ENCODE data around the gene POTEC.
"Not testable (repeated sequence)": the region's sequence is repeated elsewhere in the genome, so short reads cannot be mapped to it uniquely, and the experiment has no call there.

Gene POTEC

DNA sequence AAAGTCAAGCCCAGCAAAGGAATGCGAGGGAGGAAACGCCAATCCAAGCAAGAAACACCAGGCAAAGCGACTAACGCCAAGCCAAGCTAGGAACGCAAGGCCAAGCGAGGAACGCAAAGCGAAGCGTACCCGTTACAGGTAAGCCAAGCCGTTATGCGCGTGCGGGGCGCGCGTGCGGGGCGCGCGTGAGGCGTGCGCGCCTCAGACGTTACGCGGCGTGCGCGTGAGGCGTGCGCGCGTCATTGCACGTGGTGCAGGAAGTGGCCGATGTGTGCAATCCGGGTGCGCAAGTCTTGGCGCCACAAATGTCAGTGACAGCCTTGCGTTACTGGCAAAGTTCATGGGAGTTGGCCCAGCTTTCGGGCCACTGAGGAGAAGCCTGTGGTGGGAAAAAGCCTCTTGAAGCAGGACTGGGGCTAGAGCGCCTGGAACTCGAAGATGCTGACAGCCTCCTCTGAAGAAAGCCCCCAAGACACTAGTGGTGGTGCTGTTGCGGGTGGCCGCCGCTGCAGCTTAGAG lies at the start of gene POTEC:
Gene POTEC (minus strand): TSS at position 155 of the 519 bp plus-strand sequence. CDS start 454 bp downstream, outside the sequence.
- DNase-seq (ENCODE audit: low read depth, low spot score); H3K9ac ChIP-seq (ENCODE audit: insufficient read length, low read depth); H3K27me3 ChIP-seq (ENCODE audit: insufficient read depth, insufficient read length); H3K4me3 ChIP-seq (ENCODE audit: insufficient read length, low read depth); H3K36me3 ChIP-seq (ENCODE audit: insufficient read depth, insufficient read length, low read length); H3K9me3 ChIP-seq (ENCODE audit: insufficient read depth, low read length); H3K4me1 ChIP-seq (ENCODE audit: insufficient read depth, insufficient read length): not testable (repeated sequence)

DNA sequence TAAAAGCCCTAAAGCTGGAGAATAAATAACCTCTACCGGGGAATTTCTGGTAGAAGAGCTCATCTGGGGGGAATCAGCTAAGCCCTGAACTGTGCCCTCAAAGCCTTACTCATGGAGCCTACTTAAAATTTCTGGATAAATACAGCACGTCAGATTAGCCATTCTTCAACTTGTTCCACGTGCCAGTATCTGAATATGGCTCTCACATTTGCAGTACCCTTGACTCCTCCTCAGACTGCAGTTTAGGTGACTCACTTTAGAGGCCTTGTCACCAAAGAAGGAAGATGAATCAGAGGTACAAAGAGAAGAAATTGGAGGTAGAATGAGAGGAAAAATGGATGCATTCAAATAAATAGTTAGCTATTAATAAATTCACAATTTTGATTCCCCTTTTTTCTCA lies 34.6 kb upstream of the POTEC start:
- Histone ChIP-seq H3K9ac (ENCODE audit: insufficient read length, low read depth) (no peak overlapping the region), H3K9me3 (ENCODE audit: insufficient read depth, low read length) (no peaks in the 10 kb centered on the region), H3K4me3 (ENCODE audit: insufficient read length, low read depth) (no peak overlapping the region), H3K27me3 (ENCODE audit: insufficient read depth, insufficient read length) (no peaks in the 10 kb centered on the region), H3K4me1 (ENCODE audit: insufficient read depth, insufficient read length) (no peaks in the 10 kb centered on the region), H3K36me3 (ENCODE audit: insufficient read depth, insufficient read length, low read length) (no peaks in the 10 kb centered on the region)
- no peak for DNase-seq (ENCODE audit: low read depth, low spot score)
- no peak for TF ChIP-seq SUZ12 (IDR thresholded peaks at IDR 0.05; ENCODE audit: extremely low read depth, insufficient read depth, insufficient read length)

DNA sequence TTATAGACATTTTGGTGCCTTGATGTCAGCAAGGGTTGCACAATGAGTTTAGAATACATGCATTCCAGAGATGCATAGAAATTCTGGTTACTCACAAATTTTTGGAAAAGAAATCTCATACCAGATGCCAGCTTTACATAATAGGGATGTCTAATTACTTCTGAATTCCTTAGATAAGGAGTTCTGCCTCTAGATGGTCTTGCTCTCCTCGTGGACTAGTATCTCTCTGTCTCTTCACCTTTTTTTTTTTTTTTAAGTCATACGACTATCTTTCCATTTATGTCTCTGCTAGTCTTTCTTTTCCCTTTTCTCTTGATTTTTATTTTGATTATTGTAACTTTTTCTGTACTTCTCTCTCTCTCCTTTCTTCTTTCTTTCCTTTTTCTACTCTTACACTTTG lies 16.1 kb upstream of the POTEC start:
- not testable (repeated sequence) for H3K9ac ChIP-seq (ENCODE audit: insufficient read length, low read depth); H3K9me3 ChIP-seq (ENCODE audit: insufficient read depth, low read length); H3K27me3 ChIP-seq (ENCODE audit: insufficient read depth, insufficient read length); H3K36me3 ChIP-seq (ENCODE audit: insufficient read depth, insufficient read length, low read length); H3K4me1 ChIP-seq (ENCODE audit: insufficient read depth, insufficient read length); H3K4me3 ChIP-seq (ENCODE audit: insufficient read length, low read depth); DNase-seq (ENCODE audit: low read depth, low spot score)

DNA sequence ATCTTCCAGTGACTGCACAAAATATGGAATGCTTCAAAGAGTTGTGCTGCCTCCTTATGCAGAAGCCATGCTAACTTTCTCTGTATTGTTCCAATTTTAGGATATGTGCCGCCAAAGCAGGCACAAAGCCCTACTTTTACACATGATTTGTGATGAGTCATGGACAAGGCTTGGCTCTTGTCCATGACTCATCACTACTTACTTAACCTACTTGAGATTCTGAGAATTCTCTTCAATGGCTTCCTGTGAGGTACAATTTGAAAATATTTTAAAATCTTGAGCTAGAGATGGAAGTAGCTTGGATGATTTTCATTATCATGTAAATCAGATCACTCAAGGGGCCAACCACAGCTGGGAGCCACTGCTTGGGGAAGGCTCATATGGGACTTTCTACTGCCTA lies 11.7 kb downstream of the POTEC start:
- H3K4me1 ChIP-seq (ENCODE audit: insufficient read depth, insufficient read length); H3K27me3 ChIP-seq (ENCODE audit: insufficient read depth, insufficient read length); H3K9me3 ChIP-seq (ENCODE audit: insufficient read depth, low read length); H3K4me3 ChIP-seq (ENCODE audit: insufficient read length, low read depth); H3K9ac ChIP-seq (ENCODE audit: insufficient read length, low read depth); DNase-seq (ENCODE audit: low read depth, low spot score); H3K36me3 ChIP-seq (ENCODE audit: insufficient read depth, insufficient read length, low read length): not testable (repeated sequence)

DNA sequence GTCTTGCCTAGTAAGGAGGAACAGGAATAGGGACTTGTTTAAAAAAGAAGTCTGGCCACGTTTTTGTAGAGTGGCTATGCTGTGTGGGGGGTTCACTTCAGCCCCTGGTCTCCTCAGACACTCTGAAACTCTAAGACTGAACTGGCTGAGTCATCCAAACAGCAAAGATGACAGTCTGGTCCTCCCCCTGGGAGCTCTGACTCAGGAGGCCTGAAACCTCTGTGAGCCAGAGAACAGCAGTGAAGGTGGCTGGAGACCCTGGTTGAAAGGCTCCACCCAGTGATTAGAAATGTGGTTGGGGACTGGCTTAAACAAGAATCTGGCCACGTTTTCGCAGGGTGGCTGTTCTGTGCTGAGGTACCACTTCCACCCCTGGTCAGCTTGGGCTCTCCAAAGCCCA lies 32.7 kb downstream of the POTEC start:
- not testable (repeated sequence) for H3K9ac ChIP-seq (ENCODE audit: insufficient read length, low read depth); H3K27me3 ChIP-seq (ENCODE audit: insufficient read depth, insufficient read length); H3K4me1 ChIP-seq (ENCODE audit: insufficient read depth, insufficient read length); DNase-seq (ENCODE audit: low read depth, low spot score); H3K36me3 ChIP-seq (ENCODE audit: insufficient read depth, insufficient read length, low read length); H3K9me3 ChIP-seq (ENCODE audit: insufficient read depth, low read length); H3K4me3 ChIP-seq (ENCODE audit: insufficient read length, low read depth)

DNA sequence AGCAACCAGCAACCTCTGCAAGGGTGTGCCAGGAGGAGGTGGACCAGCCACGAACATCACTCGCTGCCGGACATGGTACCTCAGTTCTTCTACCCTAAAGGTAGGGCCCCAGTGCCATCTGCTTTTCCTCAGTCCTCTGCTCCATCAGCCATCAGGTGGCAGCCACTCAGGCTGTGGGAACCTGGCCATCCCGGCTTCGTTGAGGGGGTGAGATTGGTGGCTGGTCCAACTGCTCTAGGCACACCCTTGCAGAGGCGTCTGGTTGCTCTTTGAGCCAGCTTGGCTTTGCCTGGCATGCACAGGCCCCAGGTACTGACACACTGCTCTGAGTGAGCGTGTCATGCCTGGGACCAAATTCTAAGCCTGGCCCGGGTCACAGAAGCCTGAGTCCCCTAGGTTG lies 39.7 kb downstream of the POTEC start:
- not testable (repeated sequence) for H3K9ac ChIP-seq (ENCODE audit: insufficient read length, low read depth); H3K4me3 ChIP-seq (ENCODE audit: insufficient read length, low read depth); DNase-seq (ENCODE audit: low read depth, low spot score); H3K36me3 ChIP-seq (ENCODE audit: insufficient read depth, insufficient read length, low read length); H3K4me1 ChIP-seq (ENCODE audit: insufficient read depth, insufficient read length); H3K9me3 ChIP-seq (ENCODE audit: insufficient read depth, low read length); H3K27me3 ChIP-seq (ENCODE audit: insufficient read depth, insufficient read length)

DNA sequence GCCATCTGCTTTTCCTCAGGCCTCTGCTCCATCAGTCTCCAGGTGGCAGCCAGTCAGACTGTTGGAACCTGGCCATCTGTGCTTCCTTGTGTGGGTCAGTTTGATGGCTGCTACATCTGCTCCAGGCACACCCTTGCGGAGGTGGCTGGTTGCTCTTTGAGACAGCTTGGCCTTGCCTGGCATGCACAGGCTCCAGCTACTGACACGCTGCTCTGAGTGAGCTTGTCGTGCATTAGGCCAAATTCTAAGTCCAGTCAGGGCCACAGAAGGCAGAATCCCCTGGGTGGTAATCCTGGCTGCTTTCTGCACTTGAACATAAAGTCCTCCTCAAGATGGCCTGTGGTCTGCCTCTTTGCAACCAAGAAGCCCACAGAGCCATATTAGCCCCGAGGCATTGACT lies 41.5 kb downstream of the POTEC start:
- H3K4me1 ChIP-seq (ENCODE audit: insufficient read depth, insufficient read length); H3K9me3 ChIP-seq (ENCODE audit: insufficient read depth, low read length); H3K36me3 ChIP-seq (ENCODE audit: insufficient read depth, insufficient read length, low read length); H3K9ac ChIP-seq (ENCODE audit: insufficient read length, low read depth); H3K27me3 ChIP-seq (ENCODE audit: insufficient read depth, insufficient read length); DNase-seq (ENCODE audit: low read depth, low spot score); H3K4me3 ChIP-seq (ENCODE audit: insufficient read length, low read depth): not testable (repeated sequence)

DNA sequence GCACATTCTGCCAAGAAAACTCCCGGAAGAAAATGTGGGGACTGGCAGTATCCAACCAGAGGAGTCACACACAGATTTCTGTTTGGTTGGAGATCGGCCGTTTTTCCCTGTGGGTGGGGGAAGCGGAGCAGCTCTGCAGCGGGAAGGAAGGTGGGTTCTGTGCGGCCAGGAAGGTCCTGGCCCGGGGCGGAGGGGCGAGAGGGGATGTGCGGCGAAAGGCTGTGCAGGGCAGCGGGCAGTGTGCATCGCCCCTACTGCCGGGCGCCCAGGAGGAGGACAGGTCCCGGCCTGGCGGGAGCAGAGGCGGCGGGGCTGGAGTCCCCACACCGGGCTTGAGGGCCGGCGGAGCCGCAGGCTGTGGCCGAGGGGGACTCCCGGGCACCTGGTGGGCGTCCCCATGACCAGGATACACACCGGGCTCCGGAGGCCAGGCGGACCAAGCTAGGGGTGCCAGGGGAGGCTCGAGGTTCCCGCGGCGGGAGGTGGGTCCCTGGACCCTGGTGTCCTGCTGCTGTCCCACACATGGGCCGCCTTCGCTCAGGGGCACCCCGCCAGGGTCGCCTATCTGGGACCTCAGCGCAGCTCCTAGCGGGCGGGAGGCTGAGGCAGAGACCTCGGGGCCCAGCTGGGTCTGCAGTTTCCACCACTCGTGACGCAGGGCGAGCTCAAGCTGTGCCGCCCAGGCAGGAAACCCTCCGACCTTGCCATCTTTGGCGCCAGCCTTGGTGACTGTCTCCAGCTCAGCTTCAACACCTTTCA lies 54.0 kb downstream of the POTEC start:
- H3K9me3 ChIP-seq (ENCODE audit: insufficient read depth, low read length); H3K4me1 ChIP-seq (ENCODE audit: insufficient read depth, insufficient read length); H3K9ac ChIP-seq (ENCODE audit: insufficient read length, low read depth); DNase-seq (ENCODE audit: low read depth, low spot score); H3K27me3 ChIP-seq (ENCODE audit: insufficient read depth, insufficient read length); H3K36me3 ChIP-seq (ENCODE audit: insufficient read depth, insufficient read length, low read length); H3K4me3 ChIP-seq (ENCODE audit: insufficient read length, low read depth): not testable (repeated sequence)

DNA sequence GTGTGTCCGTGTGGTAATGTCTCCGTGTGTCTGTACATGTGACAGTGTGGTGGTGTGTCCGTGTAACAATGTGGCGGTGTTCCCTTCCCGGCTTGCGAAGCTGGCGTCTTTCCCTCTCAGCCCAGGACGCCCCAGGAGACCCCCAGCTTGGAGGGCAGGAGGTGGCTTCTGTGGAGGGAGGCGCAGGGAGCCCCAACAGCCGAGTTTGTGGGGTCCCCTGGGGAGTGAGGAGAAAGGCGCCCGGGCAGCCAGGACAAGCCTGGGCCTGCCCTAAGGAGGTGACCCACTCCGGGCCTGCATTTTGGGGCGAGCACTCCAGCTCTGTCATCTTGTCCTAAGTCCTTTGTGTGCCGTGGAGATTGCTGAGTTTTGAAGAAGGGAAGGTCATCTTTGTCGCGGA lies 54.6 kb downstream of the POTEC start:
- not testable (repeated sequence) for H3K9me3 ChIP-seq (ENCODE audit: insufficient read depth, low read length); H3K4me1 ChIP-seq (ENCODE audit: insufficient read depth, insufficient read length); DNase-seq (ENCODE audit: low read depth, low spot score); H3K36me3 ChIP-seq (ENCODE audit: insufficient read depth, insufficient read length, low read length); H3K9ac ChIP-seq (ENCODE audit: insufficient read length, low read depth); H3K27me3 ChIP-seq (ENCODE audit: insufficient read depth, insufficient read length); H3K4me3 ChIP-seq (ENCODE audit: insufficient read length, low read depth)

DNA sequence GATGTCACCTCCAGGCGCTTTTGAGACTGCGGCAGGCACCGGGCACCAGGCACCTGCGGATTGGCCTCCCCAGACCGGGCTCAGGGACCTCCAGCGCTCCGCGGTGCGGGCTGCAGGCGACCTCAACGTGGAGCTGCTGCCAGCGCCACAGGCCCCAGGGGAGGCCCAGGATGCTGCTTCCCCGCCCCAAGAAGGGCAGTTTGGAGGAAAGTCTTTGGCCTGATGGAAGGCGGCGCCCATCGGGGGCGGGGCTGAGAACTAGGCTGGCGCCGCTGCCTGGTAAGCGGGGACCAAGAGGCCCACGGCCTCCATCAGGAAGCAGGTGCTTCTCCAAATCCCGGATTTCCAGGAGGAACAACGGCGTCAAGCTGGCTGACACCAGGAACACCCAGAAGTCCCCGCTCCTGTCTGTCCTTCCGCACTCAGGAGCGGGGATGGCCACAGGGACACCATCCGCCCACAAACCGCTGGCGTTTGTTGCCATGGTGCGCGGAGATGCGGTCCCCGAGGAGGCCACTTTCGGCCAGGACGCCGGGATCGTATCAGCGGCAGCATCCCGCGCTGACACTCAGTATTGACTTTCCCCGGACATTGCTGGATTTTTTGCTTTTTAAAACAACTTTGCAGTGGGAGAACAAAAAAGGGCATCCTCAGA lies 56.3 kb downstream of the POTEC start:
- not testable (repeated sequence) for H3K4me1 ChIP-seq (ENCODE audit: insufficient read depth, insufficient read length); DNase-seq (ENCODE audit: low read depth, low spot score); H3K27me3 ChIP-seq (ENCODE audit: insufficient read depth, insufficient read length); H3K9me3 ChIP-seq (ENCODE audit: insufficient read depth, low read length); H3K4me3 ChIP-seq (ENCODE audit: insufficient read length, low read depth); H3K36me3 ChIP-seq (ENCODE audit: insufficient read depth, insufficient read length, low read length); H3K9ac ChIP-seq (ENCODE audit: insufficient read length, low read depth)

DNA sequence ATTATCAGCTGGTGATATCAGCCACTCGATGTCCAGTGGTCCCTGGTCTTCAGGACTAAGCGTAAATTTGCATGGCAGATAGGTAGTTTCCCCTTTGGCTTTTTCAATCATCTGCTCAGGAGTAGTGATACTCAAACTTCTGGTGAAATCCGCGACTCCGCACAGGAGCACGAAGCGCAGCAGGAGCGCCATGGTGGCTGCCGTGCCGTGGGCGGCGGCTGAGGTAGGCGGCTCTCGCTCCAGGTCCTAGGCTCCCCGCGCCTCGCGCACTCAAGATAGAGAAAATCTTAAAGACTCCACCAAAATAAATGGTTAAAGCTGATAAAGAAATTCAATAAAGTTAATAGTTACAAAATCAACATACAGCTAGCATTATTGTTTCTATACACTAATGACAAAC lies 64.3 kb downstream of the POTEC start:
- H3K9ac ChIP-seq (ENCODE audit: insufficient read length, low read depth); H3K27me3 ChIP-seq (ENCODE audit: insufficient read depth, insufficient read length); H3K9me3 ChIP-seq (ENCODE audit: insufficient read depth, low read length); H3K4me1 ChIP-seq (ENCODE audit: insufficient read depth, insufficient read length); DNase-seq (ENCODE audit: low read depth, low spot score); H3K36me3 ChIP-seq (ENCODE audit: insufficient read depth, insufficient read length, low read length); H3K4me3 ChIP-seq (ENCODE audit: insufficient read length, low read depth): not testable (repeated sequence)

DNA sequence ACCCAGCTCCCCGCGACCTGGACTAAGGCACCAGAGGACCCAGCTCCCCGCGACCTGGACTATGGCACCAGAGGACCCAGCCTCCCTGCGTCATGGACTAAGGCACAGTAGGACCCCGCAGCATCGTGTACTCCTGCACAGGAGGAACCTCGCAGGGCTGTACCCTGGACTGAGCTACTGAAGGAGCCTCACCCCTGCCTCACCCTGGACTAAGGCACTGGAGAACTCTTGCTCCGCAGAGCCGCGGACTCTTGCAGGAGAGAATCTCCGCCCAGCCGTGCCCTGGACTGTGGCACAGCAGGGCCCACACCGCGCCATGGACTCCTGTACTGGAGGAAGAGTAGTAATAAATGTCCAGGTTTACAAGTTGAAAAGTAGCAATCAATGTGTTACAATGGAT lies 67.9 kb downstream of the POTEC start:
- H3K4me1 ChIP-seq (ENCODE audit: insufficient read depth, insufficient read length); H3K9ac ChIP-seq (ENCODE audit: insufficient read length, low read depth); H3K4me3 ChIP-seq (ENCODE audit: insufficient read length, low read depth); H3K27me3 ChIP-seq (ENCODE audit: insufficient read depth, insufficient read length); H3K9me3 ChIP-seq (ENCODE audit: insufficient read depth, low read length); H3K36me3 ChIP-seq (ENCODE audit: insufficient read depth, insufficient read length, low read length); DNase-seq (ENCODE audit: low read depth, low spot score): not testable (repeated sequence)
